B cell (primary cell): ENCODE data around the gene ULK4. TPM values are rescaled to one million over a fixed set of nuclear protein-coding genes. Genes with fewer than 3 reads are reported as not detected.

Experiments used
- ATAC-seq: fragments of 200-7000 bp; cut with Tn5 transposase; one replicate; pipeline ENCODE4 v1.10.0; 2021; ENCODE audit warnings: low read depth, mild to moderate bottlenecking, moderate number of reproducible peaks, moderate library complexity
- CTCF ChIA-PET: fragments of 350-600 bp; sonication (Branson Sonifier 250); formaldehyde crosslinking; loops from one replicate; lab custom pipeline; 2021; ENCODE audit warnings: antibody characterized with exemption, inconsistent platforms; lab: Charles Lee
- POLR2A ChIA-PET: fragments of 350-600 bp; sonication (Branson Sonifier 250); formaldehyde crosslinking; loops from one replicate; lab custom pipeline; 2021; ENCODE audit warnings: antibody characterized with exemption; lab: Charles Lee
- DNase-seq: peaks from one replicate; pipeline ENCODE4 v3.0.0; 2013
- H2AFZ ChIP-seq: 2 replicates; pipeline ENCODE4 v1.6.1; 2012; ENCODE audit warnings: mild to moderate bottlenecking, low read depth, low read length; ENCODE audit not compliant: insufficient read depth, poor library complexity, severe bottlenecking
- H3K27ac ChIP-seq, 2 donors: 1 replicate in 1 of 2; 2 replicates in 1 of 2; pipeline ENCODE4 v1.5.1; 2012 to 2013; ENCODE audit warnings: low read length in 2 of 2, mild to moderate bottlenecking in 2 of 2, moderate library complexity in 1 of 2
- H3K27me3 ChIP-seq, 4 experiments: fragments of 200-600 bp in 1 of 4; sonication (generic) in 1 of 4; replicated peaks in 1 of 4; 1 replicate in 2 of 4; 2 replicates in 2 of 4; pipeline versions ENCODE4 v1.6.1 to v1.7.0; 2013 to 2016; ENCODE audit warnings: low read length in 3 of 4, mild to moderate bottlenecking in 2 of 4, mixed read lengths in 1 of 4, moderate library complexity in 1 of 4; ENCODE audit not compliant: insufficient read depth in 4 of 4, control insufficient read depth in 3 of 4; ENCODE audit errors: control extremely low read depth in 1 of 4
- H3K36me3 ChIP-seq, 2 experiments: replicated peaks in 1 of 2; 1 replicate in 1 of 2; 2 replicates in 1 of 2; pipeline versions ENCODE4 v1.6.1 to v1.7.1; 2013; ENCODE audit warnings: low read length in 1 of 2; ENCODE audit not compliant: insufficient read depth in 2 of 2, control insufficient read depth in 1 of 2; ENCODE audit errors: control extremely low read depth in 1 of 2, extremely low read depth in 1 of 2
- H3K4me1 ChIP-seq, 2 donors: fragments of 200-600 bp in 1 of 2; sonication (generic) in 1 of 2; 1 replicate in 1 of 2; 2 replicates in 1 of 2; pipeline versions ENCODE4 v1.5.1 to v1.6.1; 2013 to 2017; ENCODE audit warnings: low read length in 2 of 2; ENCODE audit not compliant: control insufficient read depth in 2 of 2, insufficient read depth in 2 of 2
- H3K4me2 ChIP-seq: replicated peaks from 2 replicates; pipeline ENCODE3; 2012; ENCODE audit warnings: mild to moderate bottlenecking, low read depth, low read length; ENCODE audit not compliant: poor library complexity, severe bottlenecking
- H3K4me3 ChIP-seq, 5 experiments: fragments of 200-600 bp in 1 of 5; sonication (generic) in 1 of 5; 1 replicate in 3 of 5; 2 replicates in 2 of 5; pipeline versions ENCODE4 v1.5.1 to v1.7.0; 2011 to 2016; ENCODE audit warnings: low read length in 4 of 5, mild to moderate bottlenecking in 4 of 5, low read depth in 2 of 5, control low read depth in 1 of 5, moderate library complexity in 1 of 5; ENCODE audit not compliant: insufficient read depth in 1 of 5; ENCODE audit errors: control extremely low read depth in 1 of 5, extremely low read depth in 1 of 5
- H3K79me2 ChIP-seq: fragments of 200-600 bp; sonication (generic); one replicate; pipeline ENCODE4 v1.6.0; 2016; ENCODE audit warnings: low read length; ENCODE audit not compliant: control insufficient read depth, insufficient read depth
- H3K9ac ChIP-seq: fragments of 200-600 bp; sonication (generic); 2 replicates; pipeline ENCODE4 v1.6.1; 2017; ENCODE audit warnings: mild to moderate bottlenecking, low read length, moderate library complexity
- H3K9me3 ChIP-seq, 3 donors: one replicate each; pipeline versions ENCODE4 v1.6.1 to v1.7.1; 2013; ENCODE audit warnings: low read length in 2 of 3; ENCODE audit not compliant: control insufficient read depth in 2 of 3, insufficient read depth in 1 of 3; ENCODE audit errors: control extremely low read depth in 1 of 3
- H4K20me1 ChIP-seq: 2 replicates; pipeline ENCODE4 v1.6.0; 2012; ENCODE audit warnings: mild to moderate bottlenecking, low read length; ENCODE audit not compliant: insufficient read depth, control insufficient read depth, poor library complexity, severe bottlenecking
- H3K27ac Mint-ChIP-seq: one replicate; pipeline ENCODE4 v1.8.0; 2021; ENCODE audit warnings: mixed read lengths
- H3K27me3 Mint-ChIP-seq: one replicate; pipeline ENCODE4 v1.8.0; 2021; ENCODE audit warnings: mixed read lengths
- H3K4me1 Mint-ChIP-seq: one replicate; pipeline ENCODE4 v1.8.0; 2021; ENCODE audit warnings: mixed read lengths
- H3K4me3 Mint-ChIP-seq: one replicate; pipeline ENCODE4 v1.8.0; 2021; ENCODE audit warnings: mixed read lengths
- H3K9me3 Mint-ChIP-seq: one replicate; pipeline ENCODE4 v1.8.0; 2022; ENCODE audit warnings: mixed read lengths; ENCODE audit not compliant: insufficient read depth
- EZH2 ChIP-seq: IDR thresholded peaks from 2 replicates; pipeline ENCODE4 v1.6.1; 2012; ENCODE audit warnings: borderline replicate concordance, low read depth, mild to moderate bottlenecking, moderate library complexity, low read length; ENCODE audit not compliant: insufficient read depth, poor library complexity, severe bottlenecking
- WGBS: methylation state at CpG from one replicate; pipeline ENCODE4 v1.1.5; 2013; ENCODE audit warnings: missing lambda C conversion rate; ENCODE audit not compliant: insufficient coverage; 5-methylcytosine and 5-hydroxymethylcytosine counted together
- intact Hi-C: fragments of 100-400 bp; cut with micrococcal nuclease; formaldehyde crosslinking; loops from one replicate; pipeline ENCODE4 v1.10.0; 2022
- polyA plus RNA-seq: library from polyadenylated mRNA; depleted of rRNA; stranded (reverse); fragments of >200 nt; gene quantifications from 2 replicates; pipeline ENCODE4 v1.2.3, GENCODE V29; 2012
- total RNA-seq, 2 donors: library from RNA; stranded (reverse); fragments of 120-200 nt in 1 of 2; gene quantifications; 1 replicate in 1 of 2; 2 replicates in 1 of 2; pipeline versions ENCODE4 v1.2.3 to v1.2.4, GENCODE V29; 2013 to 2022
- TF ChIP-seq, protein P1 (sequence below): fragments of 200-600 bp; IDR thresholded peaks from one replicate; pipeline ENCODE4 v1.8.0; 2022; ENCODE audit warnings: antibody characterized with exemption, mild to moderate bottlenecking

The ULK4 gene
- total and polyA plus RNA-seq, 2 donors (not counting 1 experiment from before 2014, with no cell fraction given) = 5.2 to 33.7 TPM

DNA sequence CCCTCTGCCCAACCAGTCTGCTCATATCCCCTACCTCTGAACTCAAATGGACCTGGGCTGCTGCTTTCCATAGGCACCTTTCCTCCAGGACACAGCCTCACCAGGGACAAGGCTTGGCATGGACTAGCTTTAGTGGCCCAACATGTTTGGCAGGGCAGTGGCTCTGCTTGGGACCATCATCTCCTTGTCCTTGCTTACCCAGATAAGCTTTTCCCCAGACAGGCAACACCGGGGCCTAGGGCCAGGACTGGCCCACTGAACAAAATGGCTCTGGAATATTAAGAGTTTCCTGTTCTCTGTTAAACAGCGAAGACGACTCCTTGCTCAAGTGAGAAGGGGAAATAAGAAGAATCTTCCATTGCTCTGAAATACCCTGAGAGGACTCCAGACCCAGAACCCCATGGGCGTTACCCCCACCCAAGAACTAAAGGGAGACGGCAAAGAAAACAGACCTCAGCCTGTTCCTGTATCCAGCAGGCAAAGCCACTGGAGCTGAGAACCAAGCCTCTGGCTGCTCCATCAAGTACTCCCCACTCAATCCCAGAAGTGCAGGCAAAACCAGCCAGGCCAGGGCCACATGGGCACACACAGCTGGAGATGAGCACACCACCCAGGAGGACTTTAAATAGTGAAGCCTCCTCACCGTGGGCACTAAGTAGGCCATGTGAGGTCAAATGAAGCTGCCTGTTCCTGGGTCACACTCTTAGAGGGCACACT, 717.1 kb downstream of the ULK4 start:
- no peaks in the 10 kb centered on the region for H3K27me3 ChIP-seq
- no peaks in the 10 kb centered on the region for H3K79me2 ChIP-seq
- 92% methylated on average over 4 of the region's 6 CpGs for WGBS
- TF ChIP-seq, protein P1, sequence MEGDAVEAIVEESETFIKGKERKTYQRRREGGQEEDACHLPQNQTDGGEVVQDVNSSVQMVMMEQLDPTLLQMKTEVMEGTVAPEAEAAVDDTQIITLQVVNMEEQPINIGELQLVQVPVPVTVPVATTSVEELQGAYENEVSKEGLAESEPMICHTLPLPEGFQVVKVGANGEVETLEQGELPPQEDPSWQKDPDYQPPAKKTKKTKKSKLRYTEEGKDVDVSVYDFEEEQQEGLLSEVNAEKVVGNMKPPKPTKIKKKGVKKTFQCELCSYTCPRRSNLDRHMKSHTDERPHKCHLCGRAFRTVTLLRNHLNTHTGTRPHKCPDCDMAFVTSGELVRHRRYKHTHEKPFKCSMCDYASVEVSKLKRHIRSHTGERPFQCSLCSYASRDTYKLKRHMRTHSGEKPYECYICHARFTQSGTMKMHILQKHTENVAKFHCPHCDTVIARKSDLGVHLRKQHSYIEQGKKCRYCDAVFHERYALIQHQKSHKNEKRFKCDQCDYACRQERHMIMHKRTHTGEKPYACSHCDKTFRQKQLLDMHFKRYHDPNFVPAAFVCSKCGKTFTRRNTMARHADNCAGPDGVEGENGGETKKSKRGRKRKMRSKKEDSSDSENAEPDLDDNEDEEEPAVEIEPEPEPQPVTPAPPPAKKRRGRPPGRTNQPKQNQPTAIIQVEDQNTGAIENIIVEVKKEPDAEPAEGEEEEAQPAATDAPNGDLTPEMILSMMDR = no peak
- TF ChIP-seq EZH2 = no peak
- no peak for ATAC-seq
- CTCF ChIA-PET = interaction anchor here (0.6 to 1.0 kb wide), 3 partner anchors 24 to 664 kb away, joined by 3 to 4 read pairs (median 3); no protein-coding TSS in a partner anchor
- H4K20me1 ChIP-seq = no peaks in the 10 kb centered on the region
- Mint-ChIP-seq H3K9me3 (no peaks in the 10 kb centered on the region), H3K27ac (no peak overlapping the region), H3K4me3 (no peak overlapping the region), H3K27me3 (no peaks in the 10 kb centered on the region), H3K4me1 (peaks cover 5% of the 10 kb centered on the region)
- no peak overlapping the region for H2AFZ ChIP-seq
- no peaks in the 10 kb centered on the region for H3K9me3 ChIP-seq
- H3K36me3 ChIP-seq = peaks cover 0 to 23% of the 10 kb centered on the region in 2 experiments
- H3K4me3 ChIP-seq = no peak overlapping the region
- H3K4me2 ChIP-seq = no peak overlapping the region
- no peak for DNase-seq
- POLR2A ChIA-PET = no interaction called here
- no peak overlapping the region for H3K9ac ChIP-seq
- no peaks in the 10 kb centered on the region for H3K4me1 ChIP-seq
- intact Hi-C loops = loop anchor here (5.0 kb wide), 1 partner anchor 42 kb away; no protein-coding TSS in a partner anchor
- no peak overlapping the region for H3K27ac ChIP-seq

DNA sequence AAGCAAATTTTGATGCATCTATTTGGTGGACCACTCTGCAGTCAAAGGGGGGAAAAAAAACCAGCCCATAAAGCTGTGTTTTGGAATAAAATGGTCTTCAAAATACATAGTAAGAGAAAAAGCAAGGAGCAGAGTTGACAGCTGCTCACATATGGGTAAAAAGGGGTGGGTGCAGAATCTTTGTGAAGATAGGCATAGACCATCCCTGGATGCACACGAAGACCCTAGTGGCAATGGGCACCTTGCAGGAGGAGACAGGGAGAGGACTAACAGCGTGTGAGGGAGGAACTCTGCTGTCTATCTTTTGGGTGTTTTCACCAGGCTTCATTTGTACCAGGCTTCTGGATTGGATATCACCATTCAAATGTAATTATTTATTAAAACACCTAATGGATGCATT, 718.7 kb downstream of the ULK4 start:
- no peak overlapping the region for H3K4me3 ChIP-seq
- Mint-ChIP-seq H3K4me1 (peaks cover 5% of the 10 kb centered on the region), H3K27me3 (no peaks in the 10 kb centered on the region), H3K27ac (no peak overlapping the region), H3K4me3 (no peak overlapping the region), H3K9me3 (no peaks in the 10 kb centered on the region)
- no peak overlapping the region for H2AFZ ChIP-seq
- H3K36me3 ChIP-seq = peaks cover 0 to 39% of the 10 kb centered on the region in 2 experiments
- ChIA-PET POLR2A (no interaction called here), CTCF (no interaction called here)
- no peak for TF ChIP-seq EZH2
- TF ChIP-seq, protein P1 = no peak
- H3K4me1 ChIP-seq = no peaks in the 10 kb centered on the region
- intact Hi-C loops = loop anchor here (5.0 kb wide), 1 partner anchor 41 kb away; no protein-coding TSS in a partner anchor
- H3K27ac ChIP-seq = no peak overlapping the region
- H3K27me3 ChIP-seq = no peaks in the 10 kb centered on the region
- no peaks in the 10 kb centered on the region for H3K79me2 ChIP-seq
- 86% methylated on average over 1 of the region's 2 CpGs for WGBS
- DNase-seq = no peak
- H3K9ac ChIP-seq = no peak overlapping the region
- no peaks in the 10 kb centered on the region for H4K20me1 ChIP-seq
- no peak for ATAC-seq
- H3K4me2 ChIP-seq = no peak overlapping the region
- no peaks in the 10 kb centered on the region for H3K9me3 ChIP-seq
